Fibroblast of lung (primary cell): ENCODE results near the gene CCDC30. TPM values are rescaled to one million over a fixed set of nuclear protein-coding genes. Genes with fewer than 3 reads are reported as not detected.

Source experiments
- DNase-seq, 2 donors: peaks; one replicate each; pipeline versions ENCODE4 v3.0.0 to v3.0.0-alpha.2; 2010; ENCODE audit warnings: low read depth in 2 of 2
- H2AFZ ChIP-seq: 2 replicates; pipeline ENCODE4 v1.5.1; 2012; ENCODE audit warnings: low read length, control low read depth, inconsistent platforms
- H3K27ac ChIP-seq: 2 replicates; pipeline ENCODE4 v1.5.1; 2011; ENCODE audit warnings: low read length, control low read depth; ENCODE audit not compliant: insufficient read depth
- H3K27me3 ChIP-seq: 2 replicates; pipeline ENCODE4 v1.5.1; 2011; ENCODE audit warnings: mild to moderate bottlenecking, low read length; ENCODE audit not compliant: control insufficient read depth, insufficient read depth
- H3K36me3 ChIP-seq: 2 replicates; pipeline ENCODE4 v1.5.1; 2011; ENCODE audit warnings: low read length; ENCODE audit not compliant: control insufficient read depth, insufficient read depth
- H3K4me1 ChIP-seq: 2 replicates; pipeline ENCODE4 v1.5.1; 2011; ENCODE audit warnings: low read length; ENCODE audit not compliant: control insufficient read depth, insufficient read depth; ENCODE audit errors: extremely low read depth
- H3K4me2 ChIP-seq: 2 replicates; pipeline ENCODE4 v1.5.1; 2011; ENCODE audit warnings: low read length, control low read depth; ENCODE audit not compliant: insufficient read depth; ENCODE audit errors: extremely low read depth
- H3K4me3 ChIP-seq, 4 experiments: fragments of 200-600 bp in 1 of 4; sonication (generic) in 1 of 4; replicated peaks in 1 of 4; 2 replicates each; pipeline ENCODE4 v1.5.1; 2011 to 2016; ENCODE audit warnings: low read length in 4 of 4, low read depth in 3 of 4, mild to moderate bottlenecking in 3 of 4, control low read depth in 2 of 4, inconsistent platforms in 1 of 4, mixed read lengths in 1 of 4; ENCODE audit not compliant: insufficient read depth in 1 of 4; ENCODE audit errors: control extremely low read depth in 1 of 4
- H3K79me2 ChIP-seq: 2 replicates; pipeline ENCODE4 v1.5.1; 2012; ENCODE audit warnings: mild to moderate bottlenecking, low read length, inconsistent platforms; ENCODE audit not compliant: control insufficient read depth, insufficient read depth
- H3K9ac ChIP-seq: 2 replicates; pipeline ENCODE4 v1.5.1; 2011; ENCODE audit warnings: mild to moderate bottlenecking, low read length, control low read depth; ENCODE audit not compliant: insufficient read depth
- H3K9me3 ChIP-seq: 2 replicates; pipeline ENCODE4 v1.5.1; 2012; ENCODE audit warnings: low read depth, low read length; ENCODE audit not compliant: control insufficient read depth, insufficient read depth
- H4K20me1 ChIP-seq: 2 replicates; pipeline ENCODE4 v1.5.1; 2011; ENCODE audit warnings: low read length; ENCODE audit not compliant: control insufficient read depth, insufficient read depth; ENCODE audit errors: extremely low read depth
- EZH2 ChIP-seq: IDR thresholded peaks from 2 replicates; pipeline ENCODE4 v1.5.1; 2012; ENCODE audit warnings: low read length, control low read depth, mild to moderate bottlenecking; ENCODE audit errors: missing control alignments
- polyA plus RNA-seq, 2 donors: library from polyadenylated mRNA; depleted of rRNA in 1 of 2; stranded (reverse) in 1 of 2; unstranded in 1 of 2; fragments of >200 nt; gene quantifications; 2 replicates each; pipeline ENCODE4 v1.2.1, GENCODE V29; 2011 to 2012; ENCODE audit warnings: missing spikeins in 1 of 2
- total RNA-seq: library from RNA; depleted of rRNA; stranded (reverse); fragments of >200 nt; gene quantifications from 2 replicates; pipeline ENCODE4 v1.2.1, GENCODE V29; 2014
- TF ChIP-seq, protein P1 (sequence below), 2 donors: IDR thresholded peaks in 1 of 2; conservative IDR thresholded peaks in 1 of 2; 1 replicate in 1 of 2; 2 replicates in 1 of 2; pipeline ENCODE4 v1.5.1; 2011 to 2012; ENCODE audit warnings: low read length in 2 of 2, control low read depth in 1 of 2, inconsistent platforms in 1 of 2, low read depth in 1 of 2, mild to moderate bottlenecking in 1 of 2

CCDC30 gene
- total and polyA plus RNA-seq, 2 donors (not counting 1 experiment from before 2014, with no cell fraction given): 0.56 to 1.3 TPM

- peaks cover 2% of the 10 kb centered on the region for H3K4me1 ChIP-seq
- DNase-seq: peak; percentile 93 to 98
- no peaks in the 10 kb centered on the region for H3K9me3 ChIP-seq
- H3K36me3 ChIP-seq: no peaks in the 10 kb centered on the region
- H2AFZ ChIP-seq: no peak overlapping the region
- H3K79me2 ChIP-seq: no peaks in the 10 kb centered on the region
- H4K20me1 ChIP-seq: no peaks in the 10 kb centered on the region
- H3K9ac ChIP-seq: no peak overlapping the region
- H3K4me3 ChIP-seq: peak overlapping the region in 1 of 4 experiments; percentile 14
- H3K27ac ChIP-seq: no peak overlapping the region
- H3K4me2 ChIP-seq: no peak overlapping the region
- TF ChIP-seq EZH2: no peak
- TF ChIP-seq, protein P1, sequence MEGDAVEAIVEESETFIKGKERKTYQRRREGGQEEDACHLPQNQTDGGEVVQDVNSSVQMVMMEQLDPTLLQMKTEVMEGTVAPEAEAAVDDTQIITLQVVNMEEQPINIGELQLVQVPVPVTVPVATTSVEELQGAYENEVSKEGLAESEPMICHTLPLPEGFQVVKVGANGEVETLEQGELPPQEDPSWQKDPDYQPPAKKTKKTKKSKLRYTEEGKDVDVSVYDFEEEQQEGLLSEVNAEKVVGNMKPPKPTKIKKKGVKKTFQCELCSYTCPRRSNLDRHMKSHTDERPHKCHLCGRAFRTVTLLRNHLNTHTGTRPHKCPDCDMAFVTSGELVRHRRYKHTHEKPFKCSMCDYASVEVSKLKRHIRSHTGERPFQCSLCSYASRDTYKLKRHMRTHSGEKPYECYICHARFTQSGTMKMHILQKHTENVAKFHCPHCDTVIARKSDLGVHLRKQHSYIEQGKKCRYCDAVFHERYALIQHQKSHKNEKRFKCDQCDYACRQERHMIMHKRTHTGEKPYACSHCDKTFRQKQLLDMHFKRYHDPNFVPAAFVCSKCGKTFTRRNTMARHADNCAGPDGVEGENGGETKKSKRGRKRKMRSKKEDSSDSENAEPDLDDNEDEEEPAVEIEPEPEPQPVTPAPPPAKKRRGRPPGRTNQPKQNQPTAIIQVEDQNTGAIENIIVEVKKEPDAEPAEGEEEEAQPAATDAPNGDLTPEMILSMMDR (conservative IDR thresholded peaks at IDR 0.05 in 1 of 2, IDR thresholded peaks at IDR 0.05 in 1 of 2; ENCODE audit: low read depth in 1 of 2, low read length in 2 of 2): no peak
- H3K27me3 ChIP-seq: no peaks in the 10 kb centered on the region
Observed at GRCh38 chr1:42420911-42421585, 42.0 kb upstream of the CCDC30 start.

GRCh38 chr1:42422737-42423136, 40.3 kb upstream of the CCDC30 start:
- Histone ChIP-seq H3K27me3 (no peaks in the 10 kb centered on the region), H3K4me3 (no peak overlapping the region), H3K27ac (no peak overlapping the region), H2AFZ (no peak overlapping the region), H3K79me2 (no peaks in the 10 kb centered on the region), H3K9ac (no peak overlapping the region), H3K36me3 (no peaks in the 10 kb centered on the region), H3K4me2 (no peak overlapping the region), H3K4me1 (peaks cover 2% of the 10 kb centered on the region), H3K9me3 (no peaks in the 10 kb centered on the region), H4K20me1 (no peaks in the 10 kb centered on the region)
- TF ChIP-seq, protein P1 (conservative IDR thresholded peaks at IDR 0.05 in 1 of 2, IDR thresholded peaks at IDR 0.05 in 1 of 2; ENCODE audit: low read depth in 1 of 2, low read length in 2 of 2): no peak
- TF ChIP-seq EZH2: no peak
- DNase-seq: no peak

DNA sequence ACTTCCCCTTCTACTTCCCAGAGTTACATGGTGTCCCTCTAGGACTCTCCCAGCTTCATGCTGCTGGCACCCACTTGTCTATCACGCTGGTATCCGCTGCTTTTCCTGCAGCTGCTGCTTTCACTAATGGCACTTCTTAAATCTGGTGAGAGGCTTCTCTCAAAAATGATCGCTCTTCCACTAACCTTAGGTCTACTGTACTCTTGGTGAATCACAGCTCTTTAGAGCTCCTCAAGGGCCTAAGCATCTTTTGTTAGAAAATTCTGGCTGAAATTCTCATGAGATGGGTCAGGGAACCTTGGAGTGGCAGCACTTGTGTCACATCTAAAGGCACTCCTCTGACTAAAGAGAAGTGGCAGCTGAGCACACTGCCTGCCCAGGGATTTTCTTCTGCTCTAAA, 39.4 kb upstream of the CCDC30 start:
- Histone ChIP-seq H3K4me2 (no peak overlapping the region), H3K9ac (no peak overlapping the region)
- no peak for DNase-seq

More for the DNA sequence above, 39.4 kb upstream of the CCDC30 start:
- Histone ChIP-seq H3K9me3 (no peaks in the 10 kb centered on the region), H3K27ac (no peak overlapping the region), H3K36me3 (no peaks in the 10 kb centered on the region), H4K20me1 (no peaks in the 10 kb centered on the region), H3K4me3 (no peak overlapping the region), H3K27me3 (no peaks in the 10 kb centered on the region), H3K4me1 (peaks cover 2% of the 10 kb centered on the region), H3K79me2 (no peaks in the 10 kb centered on the region), H2AFZ (no peak overlapping the region)
- TF ChIP-seq EZH2: no peak
- TF ChIP-seq, protein P1 (conservative IDR thresholded peaks at IDR 0.05 in 1 of 2, IDR thresholded peaks at IDR 0.05 in 1 of 2; ENCODE audit: low read depth in 1 of 2, low read length in 2 of 2): no peak
